NCI-H128 (cell line): ENCODE data around the gene PDE4B.
"Not testable (repeated sequence)": the region's sequence is repeated elsewhere in the genome, so short reads cannot be mapped to it uniquely, and the experiment has no call there.

Experiments used
- DNase-seq: peaks from one replicate; lab custom pipeline; 2025; ENCODE audit not compliant: unreplicated experiment; lab: John Stamatoyannopoulos, UW

Gene PDE4B

DNA sequence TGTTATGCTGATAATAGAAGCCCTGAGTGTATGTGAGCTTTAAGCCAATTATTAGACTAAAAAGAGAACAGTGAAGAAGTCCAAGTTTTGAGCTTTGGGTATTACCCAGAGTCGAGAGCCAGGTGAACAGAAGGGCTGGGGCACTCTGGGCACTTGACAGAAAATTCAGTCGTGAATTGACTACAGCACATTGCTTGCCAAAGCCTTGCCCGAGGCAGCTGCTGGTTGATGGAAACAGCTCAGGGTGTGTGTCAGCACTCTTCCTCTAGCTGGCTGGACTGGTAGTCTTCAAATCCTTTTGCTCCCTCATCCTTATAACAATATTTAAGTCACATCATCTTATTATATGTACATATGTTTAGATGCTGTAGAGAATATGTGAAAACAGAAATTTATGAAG, 21.3 kb downstream of the PDE4B start:
- no peak for DNase-seq

DNA sequence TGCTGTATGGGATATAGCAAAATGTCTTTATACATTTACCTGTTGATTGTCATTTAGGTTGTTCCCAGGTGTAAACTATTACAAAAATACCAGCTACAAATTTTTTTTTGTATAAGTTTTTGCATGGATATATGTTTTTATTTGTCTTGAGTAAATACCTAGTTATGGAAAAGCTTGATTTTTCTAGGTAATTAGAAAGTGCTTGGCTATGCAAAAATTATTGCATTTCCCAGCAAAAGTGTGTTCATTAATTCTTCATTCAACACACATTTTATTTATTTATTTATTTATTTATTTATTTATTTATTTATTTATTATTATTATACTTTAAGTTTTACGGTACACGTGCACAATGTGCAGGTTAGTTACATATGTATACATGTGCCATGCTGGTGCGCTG, 22.1 kb downstream of the PDE4B start:
- no peak for DNase-seq

DNA sequence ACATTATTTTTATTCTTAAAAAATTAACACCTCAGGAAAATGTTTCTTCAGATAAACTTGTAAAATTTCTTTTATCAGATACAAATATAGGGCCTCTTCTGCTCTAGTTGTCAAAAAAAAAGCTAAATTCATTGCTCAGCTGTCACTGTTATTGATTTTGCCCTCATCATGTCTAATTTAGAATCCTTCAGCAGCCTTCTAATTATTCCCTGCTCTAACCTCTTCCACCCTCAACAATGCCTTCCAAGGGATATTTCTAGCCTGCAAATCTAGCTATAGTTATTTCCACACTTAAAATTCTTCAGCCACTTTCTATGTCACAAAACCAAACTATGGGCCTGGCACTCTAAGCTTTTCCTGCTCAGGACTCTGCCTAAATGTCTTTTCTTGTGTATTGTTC, 25.2 kb downstream of the PDE4B start:
- no peak for DNase-seq

DNA sequence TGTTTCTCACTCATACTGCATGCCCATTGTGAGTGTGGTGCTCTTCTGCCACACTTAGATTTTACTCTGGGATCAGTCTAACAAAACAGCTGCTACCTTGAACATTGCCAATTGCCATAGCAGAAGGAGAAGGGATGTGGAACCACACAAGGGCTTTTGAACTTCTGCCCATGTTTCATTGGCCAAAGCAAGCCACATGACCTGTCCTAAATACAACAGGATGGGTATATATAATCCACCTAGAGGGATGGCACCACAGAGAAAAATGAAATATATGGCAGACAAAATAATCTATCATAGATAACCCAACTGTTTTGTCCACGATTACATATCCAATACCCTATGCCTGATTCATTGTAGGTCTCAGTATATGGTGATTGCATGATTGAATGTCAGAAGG, 26.3 kb downstream of the PDE4B start:
- no peak for DNase-seq

DNA sequence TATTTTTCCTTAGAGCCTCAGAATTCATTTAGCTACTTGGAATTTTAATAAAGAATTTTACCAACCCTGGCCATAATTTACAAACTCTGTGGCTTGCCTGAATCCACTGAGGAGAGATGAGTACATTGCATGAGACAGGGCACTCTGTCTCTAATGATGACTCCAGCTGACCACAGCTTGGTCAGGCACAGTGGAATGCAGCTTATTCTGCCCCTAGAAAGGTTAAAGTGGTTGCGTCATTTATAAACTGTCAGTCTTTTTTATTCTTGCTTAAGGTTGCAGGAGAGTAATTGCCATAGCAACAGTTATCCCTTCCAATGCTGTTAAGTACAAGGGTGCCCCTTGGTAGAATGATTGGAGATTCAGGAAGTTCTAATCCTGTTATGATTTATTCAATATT, 28.3 kb downstream of the PDE4B start:
- no peak for DNase-seq

DNA sequence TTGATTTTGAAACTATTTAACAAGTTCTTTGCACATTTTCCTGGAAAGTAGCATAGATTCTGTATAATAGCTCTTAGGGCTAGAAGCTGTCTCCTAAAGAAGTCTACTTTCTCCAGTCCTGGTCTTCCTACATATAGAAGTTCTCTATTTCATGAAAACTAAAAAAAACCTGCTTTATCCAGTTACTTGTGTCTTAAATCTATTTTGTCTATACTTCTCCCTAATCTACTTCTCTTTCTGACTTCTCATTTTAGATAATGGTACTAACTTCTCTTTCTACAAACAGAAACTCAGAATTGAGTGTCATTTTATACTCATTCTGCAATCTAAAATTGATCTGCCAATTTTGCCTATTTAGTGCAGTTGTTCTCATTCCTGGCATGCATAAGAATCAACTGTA, 28.7 kb downstream of the PDE4B start:
- no peak for DNase-seq

DNA sequence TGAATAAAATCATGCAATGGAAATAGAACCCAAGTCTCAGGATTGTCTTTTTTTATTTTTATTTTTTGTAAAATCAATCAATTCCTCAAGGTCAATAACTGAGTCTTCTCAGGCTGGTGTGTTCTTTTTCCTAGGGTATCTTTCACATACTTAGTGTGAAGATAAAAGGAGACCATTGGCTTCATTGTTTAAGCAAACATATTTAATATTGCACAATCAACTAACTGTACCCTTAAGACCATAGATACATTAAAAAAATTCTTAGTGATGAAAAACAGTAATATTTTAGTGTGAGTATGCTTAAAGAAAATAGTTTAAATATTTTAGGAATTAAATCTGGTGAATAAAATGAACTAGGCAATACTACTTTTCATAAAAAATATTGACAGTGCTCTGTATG, 31.4 kb downstream of the PDE4B start:
- DNase-seq: no peak

DNA sequence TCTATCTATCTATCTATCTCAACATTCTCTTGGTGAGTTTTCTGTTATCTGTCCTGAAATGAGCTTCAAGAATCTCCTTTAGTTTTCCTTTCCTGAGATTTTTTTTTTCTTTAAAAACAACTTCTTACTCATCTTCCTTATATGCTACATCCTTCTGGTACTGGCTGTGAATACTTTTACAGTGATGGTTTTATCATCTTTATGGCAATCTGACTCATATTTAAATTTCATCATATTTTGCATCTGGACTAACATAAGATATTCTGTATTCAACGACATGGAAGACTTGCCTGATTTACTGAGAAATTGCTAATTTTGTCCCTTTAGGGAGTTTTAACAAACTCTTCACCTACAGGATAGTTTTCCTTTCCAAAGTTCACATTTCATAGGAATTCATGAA, 33.0 kb downstream of the PDE4B start:
- DNase-seq: no peak

DNA sequence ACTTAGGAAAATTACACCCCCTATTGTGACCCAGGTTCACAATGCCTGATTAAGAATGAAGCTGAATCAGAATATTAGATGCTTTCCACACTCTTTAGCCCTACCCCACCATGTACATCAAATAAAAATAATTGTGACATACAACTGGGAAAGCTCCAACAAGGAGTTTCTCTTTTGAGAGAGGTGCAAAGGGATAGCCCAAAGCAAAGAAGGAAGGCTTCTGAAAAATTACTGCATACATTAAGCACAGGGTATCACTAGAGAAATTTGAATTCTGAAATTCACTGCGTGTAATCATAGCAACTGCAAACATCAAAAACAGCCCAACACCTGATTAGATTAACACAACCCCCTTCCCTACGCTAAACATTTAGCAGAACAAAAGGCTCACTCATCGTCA, 34.1 kb downstream of the PDE4B start:
- no peak for DNase-seq

DNA sequence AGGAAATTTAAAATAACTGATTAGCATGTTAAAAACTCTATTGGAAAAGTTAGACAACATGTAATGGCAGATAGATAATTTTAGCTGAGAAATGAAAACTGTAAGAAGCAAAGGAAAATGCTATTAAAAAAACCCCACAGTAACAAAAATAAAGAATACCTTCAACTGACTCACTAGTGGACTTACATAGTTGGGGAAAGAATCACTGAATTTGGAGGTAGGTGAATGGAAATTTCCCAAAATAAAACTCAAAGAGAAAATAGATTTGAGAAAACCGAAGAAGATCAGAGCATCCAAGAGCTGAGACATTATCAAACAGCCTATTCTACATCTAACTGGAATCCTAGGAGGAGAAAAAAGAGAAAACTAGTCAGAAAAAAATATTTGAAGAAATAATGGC, 34.7 kb downstream of the PDE4B start:
- DNase-seq: no peak

DNA sequence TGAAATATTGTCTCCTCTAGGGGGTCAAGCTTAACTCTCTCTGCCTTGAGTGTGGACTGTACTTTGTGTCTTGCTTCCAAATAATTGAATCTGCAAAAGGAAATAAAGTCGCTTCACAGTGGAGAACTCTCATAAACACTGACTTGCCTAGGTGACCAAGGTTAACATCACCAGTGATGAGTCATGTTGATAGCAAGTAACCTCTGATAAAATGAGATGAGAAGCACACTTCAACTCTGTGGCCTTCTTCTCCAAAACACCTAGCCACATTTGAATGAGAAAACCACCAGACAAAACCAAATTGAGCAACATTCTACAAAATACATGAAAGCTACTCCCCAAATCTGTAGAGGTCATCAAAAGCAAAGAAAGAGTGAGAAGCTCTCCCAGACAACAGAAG, 37.6 kb downstream of the PDE4B start:
- no peak for DNase-seq

DNA sequence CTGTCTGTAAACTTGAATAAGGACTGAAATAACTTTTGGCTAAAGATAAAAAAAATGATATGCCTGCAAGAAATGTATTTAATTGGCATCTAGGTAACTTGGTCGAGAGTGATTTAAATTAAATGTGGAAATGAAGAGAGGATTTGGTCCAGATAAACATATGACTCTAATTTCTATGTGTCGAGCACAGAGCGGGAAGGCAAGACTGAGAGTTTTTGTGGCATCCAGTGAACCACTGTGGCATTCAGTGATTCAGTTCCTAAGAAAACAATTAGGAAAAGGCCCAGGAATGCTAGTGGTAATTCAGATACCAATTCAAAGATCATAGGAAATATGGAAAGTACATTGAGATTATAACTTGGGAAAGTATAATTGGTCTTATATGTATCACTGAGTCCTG, 39.6 kb downstream of the PDE4B start:
- no peak for DNase-seq

DNA sequence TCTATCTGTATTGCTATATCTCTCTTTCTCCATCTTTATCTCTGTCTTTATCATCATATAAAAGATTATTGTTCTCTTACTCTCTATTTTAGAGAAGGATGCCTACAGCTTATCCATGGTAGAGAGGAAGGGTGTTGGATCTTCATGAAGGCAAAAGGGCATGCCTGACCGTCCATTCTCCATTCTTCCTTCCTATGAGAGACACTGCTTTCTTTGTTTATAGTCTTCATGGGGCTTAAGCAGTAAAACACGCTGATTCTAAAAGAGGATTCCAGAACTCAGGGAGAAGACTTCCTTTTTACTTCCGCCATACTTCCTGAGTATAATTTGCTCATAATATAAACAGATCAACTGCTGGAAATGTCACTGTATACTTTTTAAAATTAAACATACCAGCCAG, 44.0 kb downstream of the PDE4B start:
- DNase-seq: no peak

DNA sequence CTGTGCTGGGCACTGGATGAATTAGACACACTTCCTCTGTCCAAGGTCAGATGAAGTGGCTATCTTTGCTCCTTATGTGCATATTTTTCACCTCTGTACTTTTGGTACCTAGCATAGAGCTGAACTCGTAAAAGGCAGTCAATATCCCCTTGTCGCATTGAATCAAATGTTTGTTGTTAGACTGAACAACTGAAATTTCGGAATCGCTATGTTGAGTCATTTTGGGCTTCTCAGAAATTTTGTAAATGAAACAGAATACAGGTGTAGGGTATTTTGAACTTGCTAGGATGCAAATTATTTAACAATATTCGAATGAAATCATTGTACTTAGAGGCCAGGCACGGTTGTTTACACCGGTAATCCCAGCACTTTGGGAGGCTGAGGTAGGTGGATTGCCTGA, 48.0 kb downstream of the PDE4B start:
- DNase-seq: no peak

DNA sequence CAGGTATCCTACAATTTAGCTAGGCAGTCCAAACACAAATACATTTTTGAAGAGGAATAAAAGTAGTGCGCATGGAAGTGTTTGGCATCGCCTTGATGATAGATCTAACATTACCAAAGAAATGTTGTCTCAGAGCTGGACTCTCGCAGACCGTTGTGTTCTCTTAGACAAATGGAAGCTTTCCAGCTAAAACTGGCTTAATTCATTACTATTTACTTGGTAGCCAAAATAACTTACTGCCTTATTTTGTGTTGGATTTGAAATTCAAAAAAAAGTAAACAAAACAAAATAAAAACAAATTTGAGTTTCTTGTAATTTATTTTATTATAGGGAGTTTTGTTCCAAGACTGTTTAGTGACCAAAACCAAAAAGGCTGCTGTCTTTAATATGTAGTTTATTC, 51.6 kb downstream of the PDE4B start:
- DNase-seq: no peak

DNA sequence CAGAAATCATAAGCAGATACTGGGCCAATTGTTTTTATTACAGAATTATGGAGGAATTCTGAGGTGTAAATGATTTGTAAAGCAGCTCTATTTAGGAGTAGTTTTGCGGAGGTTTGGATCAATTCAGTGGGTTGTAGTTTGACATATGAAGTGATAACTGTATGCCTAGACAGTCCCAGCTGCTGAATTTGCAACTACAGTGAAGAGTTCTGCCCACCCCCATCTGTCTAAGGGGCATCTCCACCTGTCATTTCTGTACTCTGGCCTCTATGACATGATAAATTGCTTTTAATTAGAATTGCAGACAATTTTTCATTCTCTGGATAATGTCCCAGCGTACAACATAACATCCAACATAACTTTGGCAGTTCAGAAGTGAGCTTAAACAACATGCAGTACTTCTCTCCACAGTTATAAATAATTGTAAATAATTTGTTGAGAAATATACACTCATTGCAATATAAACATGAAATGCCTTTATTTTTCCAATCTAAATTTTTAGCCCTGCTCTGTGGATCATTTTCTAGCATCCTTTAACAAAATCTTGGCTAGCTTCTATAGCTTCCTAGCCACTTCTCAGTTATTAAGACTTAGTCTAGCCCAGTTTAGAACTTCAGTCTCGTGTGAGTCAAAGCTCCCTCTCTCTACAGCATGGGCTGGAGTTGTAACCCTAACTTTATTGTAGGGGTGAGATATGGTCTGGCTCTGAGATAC, 52.3 kb downstream of the PDE4B start:
- no peak for DNase-seq

DNA sequence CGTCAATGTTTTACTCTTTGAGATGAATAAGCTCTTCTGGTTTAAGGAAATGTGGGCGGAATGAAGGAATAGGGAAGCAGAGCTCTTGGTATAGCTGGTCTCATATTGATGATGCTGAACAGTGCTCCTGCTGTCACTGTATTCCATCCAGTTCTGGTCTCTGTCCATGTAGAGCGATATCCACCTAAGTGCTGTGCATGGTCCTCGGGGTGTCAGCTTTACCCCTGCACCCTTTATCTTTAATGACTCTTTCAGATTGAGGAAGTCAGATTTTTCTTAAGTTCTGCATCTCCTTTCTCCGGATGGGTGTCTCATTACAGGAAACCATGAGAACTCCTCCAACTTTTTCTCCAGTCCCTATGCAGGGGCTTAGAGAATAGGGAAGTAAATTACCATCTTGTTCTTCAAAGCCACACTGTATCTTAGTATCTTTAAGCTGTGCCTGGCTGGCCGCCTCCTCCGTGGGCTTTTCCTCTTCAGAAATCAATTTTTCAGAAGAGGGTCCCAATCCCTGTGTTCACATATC, 52.9 kb downstream of the PDE4B start:
- DNase-seq: no peak

DNA sequence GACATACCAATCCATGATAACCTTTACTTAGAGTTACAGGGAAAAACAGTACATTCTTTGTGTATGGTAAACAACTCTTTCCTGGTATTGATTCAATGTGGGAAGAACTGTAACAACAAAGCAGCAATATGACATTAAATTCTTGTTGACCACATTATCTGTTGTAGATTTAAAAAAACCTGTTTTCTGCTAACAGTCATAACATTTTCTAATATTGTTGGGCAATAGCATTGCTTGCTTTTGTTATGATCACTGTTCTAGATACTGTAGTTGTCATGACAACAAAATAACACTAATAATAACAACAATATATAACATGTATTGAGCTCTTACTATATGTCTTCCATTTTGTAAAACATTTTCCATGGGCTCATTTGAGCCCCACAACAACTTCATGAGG, 54.2 kb downstream of the PDE4B start:
- DNase-seq: no peak

DNA sequence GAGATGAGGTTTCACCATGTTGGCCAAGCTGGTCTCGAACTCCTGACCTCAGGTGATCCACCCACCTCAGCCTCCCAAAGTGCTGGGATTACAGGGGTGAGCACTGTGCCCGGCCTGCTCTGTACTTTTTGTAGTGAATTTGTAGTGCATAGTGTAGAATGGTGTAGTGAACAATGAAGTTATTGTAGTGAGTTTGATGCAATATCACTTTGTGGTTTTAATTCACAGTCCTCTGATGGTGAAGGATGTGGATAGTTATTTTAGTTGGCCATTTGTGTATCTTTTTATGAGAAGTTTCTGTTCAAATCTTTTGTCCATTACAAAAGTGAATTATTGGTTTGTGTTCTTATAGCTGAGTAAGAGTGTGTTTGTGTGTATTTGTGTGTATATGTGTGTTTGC, 57.6 kb downstream of the PDE4B start:
- no peak for DNase-seq

DNA sequence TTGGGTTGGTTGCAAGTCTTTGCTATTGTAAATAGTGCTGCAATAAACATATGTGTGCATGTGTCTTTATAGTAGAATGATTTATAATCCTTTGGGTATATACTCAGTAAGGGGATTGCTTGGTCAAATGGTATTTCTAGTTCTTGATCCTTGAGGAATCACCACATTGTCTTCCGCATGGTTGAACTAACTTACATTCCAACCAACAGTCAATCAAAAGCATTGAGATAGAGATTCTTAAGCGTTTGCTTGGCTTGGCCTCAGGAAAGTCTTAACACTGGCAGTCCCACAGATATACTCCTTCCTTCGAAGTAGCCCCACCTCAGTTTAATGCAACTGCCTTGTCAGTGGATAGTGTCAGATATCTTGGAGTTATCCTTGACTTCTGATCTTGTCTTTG, 63.9 kb downstream of the PDE4B start:
- DNase-seq: not testable (repeated sequence)

DNA sequence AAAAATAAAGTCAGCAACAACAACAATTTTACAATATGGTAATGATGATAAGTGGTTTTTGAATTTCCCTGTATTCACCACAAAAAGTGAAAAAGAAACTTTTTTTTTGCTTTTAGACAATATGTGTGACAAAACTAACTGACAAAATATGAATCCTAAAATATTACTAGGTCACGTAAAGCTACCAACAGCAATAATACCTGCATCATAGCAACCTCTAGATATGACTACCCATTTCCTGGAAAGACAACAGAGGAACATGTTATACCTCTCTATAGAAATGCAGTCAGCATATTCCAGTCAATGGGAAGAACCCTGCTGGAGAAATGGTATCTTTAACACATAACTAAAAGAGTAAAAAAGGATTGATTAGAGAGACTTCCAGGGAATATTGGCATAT, 73.7 kb downstream of the PDE4B start:
- no peak for DNase-seq

DNA sequence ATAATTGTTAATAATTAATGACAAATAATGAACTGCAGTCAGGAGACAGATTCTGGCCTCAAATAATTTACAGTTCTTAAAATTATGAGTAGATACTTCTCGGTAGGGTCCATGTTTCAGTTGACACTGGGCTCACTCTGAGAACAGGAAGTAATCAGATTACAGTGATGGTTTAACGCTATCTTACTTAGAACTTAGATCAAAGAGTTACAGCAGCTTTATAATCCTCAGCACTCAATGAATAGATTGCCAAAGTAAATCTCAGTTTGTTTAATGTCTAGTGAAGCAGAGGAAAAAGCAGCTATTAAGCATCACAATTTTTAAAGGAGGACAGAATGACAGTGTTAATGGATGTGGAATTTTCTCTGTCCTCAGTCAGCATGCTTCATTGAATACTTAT, 79.6 kb downstream of the PDE4B start:
- no peak for DNase-seq

DNA sequence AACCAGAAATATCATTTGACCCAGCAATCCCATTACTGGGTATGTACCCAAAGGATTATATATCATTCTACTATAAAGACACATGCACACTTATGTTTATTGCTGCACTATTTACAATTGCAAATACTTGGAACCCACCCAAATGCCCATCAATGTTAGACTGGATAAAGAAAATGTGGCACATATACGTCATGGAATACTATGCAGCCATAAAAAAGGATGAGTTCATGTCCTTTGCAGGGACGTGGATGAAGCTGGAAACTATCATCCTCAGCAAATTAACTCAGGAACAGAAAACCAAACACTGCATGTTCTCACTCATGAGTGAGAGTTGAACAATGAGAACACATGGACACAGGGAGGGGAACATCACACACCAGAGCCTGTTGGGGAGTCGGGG, 85.6 kb downstream of the PDE4B start:
- DNase-seq: not testable (repeated sequence)
